Measurements from ENCODE around the gene NR1I3.

GRCh38 chr1:161182214-161182613, 55.8 kb downstream of the NR1I3 start:
- TF ChIP-seq POLR2A (IDR thresholded peaks at IDR 0.05; ENCODE audit: low read depth, low read length) (no peak), POLR2AphosphoS5 (IDR thresholded peaks at IDR 0.05; ENCODE audit: low read depth, low read length) (no peak)

All from GM12892 (cell line).